Measurements from ENCODE around the gene CAMK1D. TPM values are rescaled to one million over a fixed set of nuclear protein-coding genes. Genes with fewer than 3 reads are reported as not detected.
"Not testable (repeated sequence)": the region's sequence is repeated elsewhere in the genome, so short reads cannot be mapped to it uniquely, and the experiment has no call there.

The CAMK1D gene
- total RNA-seq, 1 experiment from 2014 or later: 6.0 TPM

DNA sequence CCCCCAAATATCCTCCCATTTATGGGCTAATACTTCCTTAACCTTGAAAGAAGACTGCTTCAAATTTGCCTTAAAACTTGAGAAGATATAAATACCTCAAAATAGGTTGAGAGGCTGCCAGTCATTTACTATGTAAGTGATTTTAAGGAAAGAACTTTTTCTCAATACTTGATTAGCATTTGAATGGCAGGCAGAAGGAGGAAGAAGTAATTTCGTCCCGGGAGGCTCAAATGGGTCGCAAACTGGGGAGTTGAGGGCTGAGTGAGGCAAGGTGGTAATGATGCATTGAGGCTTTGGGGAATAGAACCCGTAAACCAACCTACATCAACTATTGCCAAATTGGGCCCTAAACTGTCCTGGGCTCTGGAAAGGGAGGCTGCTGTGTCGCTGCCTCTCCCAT, 11.1 kb downstream of the CAMK1D start:
- TF ChIP-seq EZH2 (IDR thresholded peaks at IDR 0.05; ENCODE audit: low read depth): no peak
- TF ChIP-seq, protein P1, sequence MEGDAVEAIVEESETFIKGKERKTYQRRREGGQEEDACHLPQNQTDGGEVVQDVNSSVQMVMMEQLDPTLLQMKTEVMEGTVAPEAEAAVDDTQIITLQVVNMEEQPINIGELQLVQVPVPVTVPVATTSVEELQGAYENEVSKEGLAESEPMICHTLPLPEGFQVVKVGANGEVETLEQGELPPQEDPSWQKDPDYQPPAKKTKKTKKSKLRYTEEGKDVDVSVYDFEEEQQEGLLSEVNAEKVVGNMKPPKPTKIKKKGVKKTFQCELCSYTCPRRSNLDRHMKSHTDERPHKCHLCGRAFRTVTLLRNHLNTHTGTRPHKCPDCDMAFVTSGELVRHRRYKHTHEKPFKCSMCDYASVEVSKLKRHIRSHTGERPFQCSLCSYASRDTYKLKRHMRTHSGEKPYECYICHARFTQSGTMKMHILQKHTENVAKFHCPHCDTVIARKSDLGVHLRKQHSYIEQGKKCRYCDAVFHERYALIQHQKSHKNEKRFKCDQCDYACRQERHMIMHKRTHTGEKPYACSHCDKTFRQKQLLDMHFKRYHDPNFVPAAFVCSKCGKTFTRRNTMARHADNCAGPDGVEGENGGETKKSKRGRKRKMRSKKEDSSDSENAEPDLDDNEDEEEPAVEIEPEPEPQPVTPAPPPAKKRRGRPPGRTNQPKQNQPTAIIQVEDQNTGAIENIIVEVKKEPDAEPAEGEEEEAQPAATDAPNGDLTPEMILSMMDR (conservative IDR thresholded peaks at IDR 0.05): no peak
- Histone ChIP-seq H3K4me2 (no peak overlapping the region), H3K4me1 (replicated peaks; ENCODE audit: insufficient read depth) (no peaks in the 10 kb centered on the region), H4K20me1 (ENCODE audit: insufficient read depth) (no peaks in the 10 kb centered on the region; the same call in 1 of the 2 replicates), H3K79me2 (ENCODE audit: low read depth) (no peaks in the 10 kb centered on the region), H3K4me3 (no peak overlapping the region), H3K9me2 (ENCODE audit: insufficient read depth) (no peaks in the 10 kb centered on the region), H3K27me3 (ENCODE audit: insufficient read depth, low read depth) (no peaks in the 10 kb centered on the region), H2AFZ (no peak overlapping the region), H3F3A (ENCODE audit: insufficient read depth, low read depth) (no peaks in the 10 kb centered on the region), H3K36me3 (ENCODE audit: low read depth) (no peaks in the 10 kb centered on the region), H3K27ac (no peak overlapping the region), H3K9me3 (ENCODE audit: insufficient read depth, low read depth) (no peaks in the 10 kb centered on the region)
- BruUV-seq (replicated peaks): no TSS peak
- POLR2A ChIA-PET (ENCODE audit: unreplicated experiment): no interaction called here
- no peak for DNase-seq
- CTCF ChIA-PET: interaction anchor here (0.5 kb wide), 1 partner anchor 296 kb away, joined by 3 read pairs; no protein-coding TSS in a partner anchor
- intact Hi-C loops (cut with micrococcal nuclease; ENCODE audit: unreplicated experiment): no loop called here

DNA sequence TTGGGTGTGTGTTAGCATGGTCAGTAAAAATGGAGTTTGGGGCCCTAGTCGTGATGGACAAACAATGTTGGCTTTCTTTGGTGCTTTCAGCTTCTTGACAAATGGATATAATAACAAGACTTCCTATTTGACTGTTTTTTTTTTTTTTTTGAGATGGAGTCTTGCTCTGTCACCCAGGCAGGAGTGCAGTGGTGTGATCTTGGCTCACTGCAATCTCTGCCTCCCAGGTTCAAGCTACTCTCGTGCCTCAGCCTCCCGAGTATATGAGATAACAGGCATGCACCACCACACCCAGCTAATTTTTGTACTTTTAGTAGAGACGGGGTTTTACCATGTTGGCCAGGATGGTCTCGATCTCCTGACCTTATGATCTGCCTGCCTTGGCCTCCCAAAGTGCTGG, 11.8 kb downstream of the CAMK1D start:
- H3K4me3 ChIP-seq; H3F3A ChIP-seq (ENCODE audit: insufficient read depth, low read depth); H3K4me2 ChIP-seq; H3K79me2 ChIP-seq (ENCODE audit: low read depth); H3K36me3 ChIP-seq (ENCODE audit: low read depth); CTCF ChIA-PET; H3K4me1 ChIP-seq (replicated peaks; ENCODE audit: insufficient read depth); intact Hi-C loops (cut with micrococcal nuclease; ENCODE audit: unreplicated experiment); H3K27me3 ChIP-seq (ENCODE audit: insufficient read depth, low read depth); H4K20me1 ChIP-seq (ENCODE audit: insufficient read depth); H3K9me2 ChIP-seq (ENCODE audit: insufficient read depth); BruUV-seq (replicated peaks); POLR2A ChIA-PET (ENCODE audit: unreplicated experiment); H2AFZ ChIP-seq; H3K9me3 ChIP-seq (ENCODE audit: insufficient read depth, low read depth); DNase-seq; H3K27ac ChIP-seq: not testable (repeated sequence)

DNA sequence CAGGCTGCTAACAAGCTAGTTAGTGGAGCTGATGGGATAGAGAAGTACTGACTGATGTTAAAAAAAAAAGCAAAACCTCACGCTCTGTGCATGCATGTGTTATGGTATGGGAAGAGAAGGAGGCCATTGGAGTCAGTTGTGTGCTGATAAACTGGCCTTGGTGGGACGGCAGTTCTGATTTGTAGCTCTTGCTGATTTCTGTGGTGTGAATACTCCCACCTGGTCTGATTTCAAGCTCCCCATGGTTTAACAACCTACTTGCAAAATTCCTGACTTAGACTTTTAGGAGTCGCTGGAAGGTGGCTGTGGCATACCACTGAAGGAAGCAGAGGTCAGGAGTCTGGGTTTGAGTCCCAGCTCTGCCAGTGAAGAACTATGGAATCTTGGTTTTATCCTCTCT, 15.2 kb downstream of the CAMK1D start:
- no peak overlapping the region for H3K27ac ChIP-seq
- no peak overlapping the region for H2AFZ ChIP-seq
- no peaks in the 10 kb centered on the region for H4K20me1 ChIP-seq (ENCODE audit: insufficient read depth)
- intact Hi-C loops (cut with micrococcal nuclease; ENCODE audit: unreplicated experiment): no loop called here
- no peaks in the 10 kb centered on the region for H3F3A ChIP-seq (ENCODE audit: insufficient read depth, low read depth)
- TF ChIP-seq EZH2 (IDR thresholded peaks at IDR 0.05; ENCODE audit: low read depth): no peak
- TF ChIP-seq, protein P1 (conservative IDR thresholded peaks at IDR 0.05): no peak
- no peaks in the 10 kb centered on the region for H3K4me1 ChIP-seq (replicated peaks; ENCODE audit: insufficient read depth)
- BruUV-seq (replicated peaks): no TSS peak
- no peak overlapping the region for H3K4me3 ChIP-seq
- H3K9me3 ChIP-seq (ENCODE audit: insufficient read depth, low read depth): no peaks in the 10 kb centered on the region
- ChIA-PET POLR2A (ENCODE audit: unreplicated experiment) (no interaction called here), CTCF (interaction anchor here (0.9 kb wide), 1 partner anchor 340 kb away, joined by 4 read pairs; no protein-coding TSS in a partner anchor)
- no peaks in the 10 kb centered on the region for H3K36me3 ChIP-seq (ENCODE audit: low read depth)
- H3K79me2 ChIP-seq (ENCODE audit: low read depth): peaks cover 4% of the 10 kb centered on the region; the same call in 1 of the 2 replicates
- H3K4me2 ChIP-seq: no peak overlapping the region
- no peaks in the 10 kb centered on the region for H3K27me3 ChIP-seq (ENCODE audit: insufficient read depth, low read depth)
- no peaks in the 10 kb centered on the region for H3K9me2 ChIP-seq (ENCODE audit: insufficient read depth)
- no peak for DNase-seq

DNA sequence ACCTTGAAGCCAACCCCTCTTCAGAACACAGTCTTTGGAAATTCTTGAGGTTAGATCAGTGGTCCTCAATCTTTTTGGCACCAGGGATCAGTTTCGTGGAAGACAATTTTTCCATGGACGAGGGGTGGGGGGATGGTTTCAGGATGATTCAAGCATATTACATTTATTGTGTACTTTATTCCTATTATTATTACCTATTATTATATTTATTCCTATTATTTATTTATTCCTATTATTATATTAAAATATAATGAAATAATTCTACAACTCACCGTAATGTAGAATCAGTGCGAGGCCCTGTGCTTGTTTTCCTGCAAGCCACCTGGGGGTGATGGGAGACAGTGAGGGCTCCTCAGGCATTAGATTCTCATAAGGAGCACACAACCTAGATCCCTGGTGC, 17.9 kb downstream of the CAMK1D start:
- Histone ChIP-seq H3K79me2 (ENCODE audit: low read depth) (peaks cover 4% of the 10 kb centered on the region; the same call in 1 of the 2 replicates), H3K4me3 (no peak overlapping the region), H3K4me2 (no peak overlapping the region), H3K9me3 (ENCODE audit: insufficient read depth, low read depth) (no peaks in the 10 kb centered on the region), H3K9me2 (ENCODE audit: insufficient read depth) (no peaks in the 10 kb centered on the region), H3F3A (ENCODE audit: insufficient read depth, low read depth) (no peaks in the 10 kb centered on the region), H3K27ac (no peak overlapping the region), H3K27me3 (ENCODE audit: insufficient read depth, low read depth) (no peaks in the 10 kb centered on the region), H2AFZ (no peak overlapping the region), H3K4me1 (replicated peaks; ENCODE audit: insufficient read depth) (no peaks in the 10 kb centered on the region), H3K36me3 (ENCODE audit: low read depth) (no peaks in the 10 kb centered on the region), H4K20me1 (ENCODE audit: insufficient read depth) (no peaks in the 10 kb centered on the region)
- intact Hi-C loops (cut with micrococcal nuclease; ENCODE audit: unreplicated experiment): no loop called here
- BruUV-seq (replicated peaks): no TSS peak
- ChIA-PET POLR2A (ENCODE audit: unreplicated experiment) (no interaction called here), CTCF (no interaction called here)
- no peak for TF ChIP-seq EZH2 (IDR thresholded peaks at IDR 0.05; ENCODE audit: low read depth)
- TF ChIP-seq, protein P1 (conservative IDR thresholded peaks at IDR 0.05): no peak
- no peak for DNase-seq

All from PC-9 (cell line).